GM21576 (cell line): ENCODE data around the gene AIMP1.
"Not testable (repeated sequence)": the region's sequence is repeated elsewhere in the genome, so short reads cannot be mapped to it uniquely, and the experiment has no call there.

Experiments used
- ATAC-seq: cut with Tn5 transposase; IDR thresholded peaks from one replicate; pipeline ENCODE4 v1.9.1; 2021; ENCODE audit warnings: mild to moderate bottlenecking, moderate library complexity; ENCODE audit not compliant: unreplicated experiment

The AIMP1 gene

DNA sequence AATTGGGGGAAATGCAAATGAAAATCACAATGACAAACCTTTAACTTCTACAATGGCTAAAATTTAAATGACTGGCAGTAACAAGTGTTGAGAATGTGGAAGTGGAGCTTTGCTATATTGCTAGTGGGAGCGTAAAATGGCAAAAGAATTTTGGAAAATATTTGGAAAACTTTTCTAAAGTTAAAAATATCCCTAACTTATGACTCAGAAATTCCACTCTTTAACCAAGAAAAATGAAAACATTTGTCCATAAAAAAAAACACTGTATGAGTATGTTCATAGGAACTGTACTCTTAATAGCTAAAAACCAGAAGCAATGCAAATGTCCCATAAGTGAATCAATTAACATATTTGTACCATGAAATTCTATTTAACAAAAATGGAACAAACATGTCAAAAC is 4.0 kb upstream of the AIMP1 start:
- no peak for ATAC-seq

DNA sequence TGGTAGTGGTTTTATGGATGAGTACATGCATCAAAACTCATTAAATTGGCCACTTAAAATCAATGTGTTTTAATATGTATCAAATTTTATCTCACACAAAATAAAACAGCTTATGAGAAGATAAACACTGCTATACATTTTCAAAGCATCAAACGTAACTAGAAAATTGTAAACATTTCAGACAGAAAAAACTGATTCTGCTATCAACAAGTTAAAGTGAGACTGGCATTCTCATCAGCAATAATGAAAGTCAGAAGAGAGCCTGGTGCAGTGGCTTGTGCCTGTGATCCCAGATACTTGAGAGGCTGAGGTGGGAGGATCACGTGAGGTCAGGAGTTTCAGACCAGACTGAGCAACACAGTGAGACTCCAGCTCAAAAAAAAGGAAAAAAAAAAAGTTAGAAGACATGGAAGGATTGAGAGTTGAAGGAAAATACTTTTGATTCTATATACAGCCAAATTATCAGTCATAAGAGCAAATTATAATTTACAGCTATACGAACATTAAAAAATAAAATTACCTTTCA is 3.3 kb upstream of the AIMP1 start:
- no peak for ATAC-seq

DNA sequence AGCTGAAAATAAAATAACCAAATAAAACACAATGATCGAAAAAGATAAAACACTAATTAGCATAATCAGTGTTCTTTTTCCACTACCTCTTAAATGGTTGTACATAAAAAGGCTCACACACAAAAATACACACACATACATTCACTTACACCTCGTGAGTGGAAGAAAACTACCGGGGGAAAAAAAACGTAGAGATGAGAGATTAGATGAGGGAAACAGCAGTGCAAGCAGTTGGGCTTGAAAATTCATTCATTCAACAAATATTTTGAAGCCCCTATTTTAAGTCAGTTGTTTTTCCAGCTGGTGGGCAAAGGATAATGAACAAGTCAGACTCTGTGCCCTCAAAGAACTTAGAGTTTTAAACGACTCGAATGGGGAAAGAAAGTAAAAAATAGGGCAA is 1.4 kb upstream of the AIMP1 start:
- ATAC-seq = no peak

DNA sequence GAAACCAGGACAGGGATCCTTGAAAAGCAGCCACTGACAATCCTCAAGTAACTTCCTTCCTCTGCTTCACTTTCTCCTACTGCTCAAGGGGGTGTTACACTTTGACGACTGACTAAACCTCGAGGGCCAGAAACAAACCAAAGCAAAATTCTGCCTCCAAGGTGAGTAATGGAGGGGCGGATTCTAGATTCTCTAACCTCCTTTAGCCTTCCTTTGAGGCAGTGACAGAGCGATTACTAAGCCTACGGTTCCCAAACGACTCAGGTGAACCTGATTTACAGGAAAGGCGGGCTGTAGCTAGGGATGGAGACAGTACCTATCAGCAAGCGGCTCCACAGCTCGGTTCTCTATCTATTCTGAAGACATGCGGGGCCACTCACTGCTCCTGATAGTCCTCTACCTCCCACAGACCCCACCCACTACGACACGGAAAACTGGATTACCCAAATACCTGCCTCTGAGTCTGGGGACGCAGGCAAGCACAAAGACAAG is 828 bp upstream of the AIMP1 start:
- ATAC-seq = peak; percentile 21

DNA sequence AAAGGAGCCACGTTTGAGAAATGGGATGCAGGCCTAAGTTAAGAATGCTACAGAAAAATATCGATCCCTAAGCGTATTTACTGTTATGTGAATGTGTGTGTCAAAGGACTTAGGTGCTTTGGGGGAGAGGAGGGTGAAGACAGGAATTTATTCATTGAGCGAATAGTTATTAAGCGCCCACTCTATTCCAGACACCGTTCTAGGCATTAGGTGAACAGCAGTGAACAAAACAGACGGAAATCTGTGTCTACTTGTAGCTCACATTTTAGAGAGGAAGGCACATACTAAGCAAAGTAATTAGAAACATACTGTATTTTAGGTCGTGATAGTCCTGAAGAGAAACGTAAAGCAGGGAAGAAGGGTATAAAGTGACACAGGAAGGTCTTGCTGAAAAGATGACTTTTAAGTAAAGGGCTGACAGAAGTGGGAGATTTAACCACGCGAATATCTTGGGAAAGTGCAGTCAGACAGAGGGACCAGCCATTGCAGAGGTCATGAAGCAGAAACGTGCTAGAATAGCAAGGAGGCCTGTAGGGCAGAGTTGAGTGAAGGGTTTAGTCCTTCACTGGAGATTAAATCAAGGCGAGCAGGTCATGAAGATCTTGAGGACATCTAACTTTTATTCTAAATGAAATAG is 541 bp downstream of the AIMP1 start:
- no peak for ATAC-seq

DNA sequence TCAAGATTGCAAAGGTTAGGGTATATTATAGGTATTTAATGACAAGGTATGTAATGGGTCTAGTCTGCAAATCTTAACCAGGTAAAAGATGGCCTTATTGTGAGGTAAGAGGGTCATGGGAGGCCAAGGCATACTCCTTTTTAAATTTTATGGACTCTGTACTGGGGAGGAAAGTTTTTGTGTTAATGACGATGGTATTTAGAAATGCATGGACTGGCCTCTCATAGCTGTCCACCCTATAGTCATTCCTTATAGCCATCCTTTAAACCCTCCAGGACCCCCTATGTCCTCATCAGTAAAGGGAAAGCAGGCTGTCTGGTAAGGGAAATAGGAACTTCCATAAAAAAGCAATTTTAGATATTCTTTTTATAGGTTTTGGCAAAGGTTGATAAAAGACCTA is 1.5 kb downstream of the AIMP1 start:
- no peak for ATAC-seq

DNA sequence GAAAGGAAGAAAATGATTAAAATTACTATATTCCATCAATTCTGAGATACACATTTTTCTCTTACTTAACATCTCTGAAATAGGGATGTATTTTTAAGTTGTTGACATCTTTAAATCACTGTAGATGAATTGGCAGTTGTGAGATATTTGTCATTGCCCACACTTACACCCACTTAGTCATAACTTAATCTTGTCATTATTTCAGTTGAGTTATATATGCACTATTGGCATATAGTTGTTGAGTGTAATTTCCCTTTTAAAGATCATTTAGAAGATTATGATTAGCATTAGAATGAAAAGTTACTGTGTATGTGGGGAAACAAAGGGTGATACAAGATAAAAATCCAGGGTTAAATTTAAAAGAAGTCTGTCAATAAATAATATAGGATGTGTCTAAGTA is 2.2 kb downstream of the AIMP1 start:
- no peak for ATAC-seq

DNA sequence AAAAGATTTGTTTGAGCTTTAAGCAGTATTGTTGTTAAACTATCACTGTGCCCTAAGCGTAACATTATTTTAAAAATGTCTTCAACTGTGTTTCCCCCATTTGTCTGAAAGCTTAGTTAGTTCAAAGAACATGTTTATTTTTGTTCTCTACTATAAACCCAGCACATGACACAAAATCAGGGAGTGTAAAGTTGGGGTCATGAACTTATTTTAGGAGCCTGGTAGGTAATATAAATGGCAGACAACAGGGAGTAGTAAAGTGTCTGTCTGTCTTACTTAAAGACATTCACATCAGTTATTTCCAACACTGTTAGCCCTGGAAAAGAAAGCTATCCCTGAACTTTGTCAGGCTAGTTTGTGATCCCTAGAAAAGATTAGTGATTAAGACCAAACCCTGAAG is 3.9 kb downstream of the AIMP1 start:
- no peak for ATAC-seq

DNA sequence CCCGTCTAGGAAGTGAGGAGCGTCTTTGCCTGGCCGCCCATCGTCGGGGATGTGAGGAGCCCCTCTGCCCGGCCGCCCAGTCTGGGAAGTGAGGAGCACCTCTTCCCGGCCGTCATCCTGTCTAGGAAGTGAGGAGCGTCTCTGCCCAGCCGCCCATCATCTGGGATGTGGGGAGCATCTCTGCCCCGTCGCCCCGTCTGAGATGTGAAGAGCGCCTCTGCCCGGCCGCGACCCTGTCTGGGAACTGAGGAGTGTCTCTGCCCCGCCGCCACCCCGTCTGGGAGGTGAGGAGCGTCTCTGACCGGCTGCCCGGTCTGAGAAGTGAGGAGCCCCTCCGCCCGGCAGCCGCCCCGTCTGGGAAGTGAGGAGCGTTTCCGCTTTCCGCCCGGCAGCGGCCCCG is 4.8 kb downstream of the AIMP1 start:
- ATAC-seq = not testable (repeated sequence)

DNA sequence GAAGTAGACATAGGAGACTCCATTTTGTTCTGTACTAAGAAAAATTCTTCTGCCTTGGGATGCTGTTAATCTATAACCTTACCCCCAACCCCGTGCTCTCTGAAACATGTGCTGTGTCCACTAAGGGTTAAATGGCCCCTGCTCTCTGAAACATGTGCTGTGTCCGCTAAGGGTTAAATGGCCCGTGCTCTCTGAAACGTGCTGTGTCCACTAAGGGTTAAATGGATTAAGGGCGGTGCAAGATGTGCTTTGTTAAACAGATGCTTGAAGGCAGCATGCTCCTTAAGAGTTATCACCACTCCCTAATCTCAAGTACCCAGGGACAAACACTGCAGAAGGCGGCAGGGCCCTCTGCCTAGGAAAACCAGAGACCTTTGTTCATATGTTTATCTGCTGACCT is 5.5 kb downstream of the AIMP1 start:
- ATAC-seq = not testable (repeated sequence)

DNA sequence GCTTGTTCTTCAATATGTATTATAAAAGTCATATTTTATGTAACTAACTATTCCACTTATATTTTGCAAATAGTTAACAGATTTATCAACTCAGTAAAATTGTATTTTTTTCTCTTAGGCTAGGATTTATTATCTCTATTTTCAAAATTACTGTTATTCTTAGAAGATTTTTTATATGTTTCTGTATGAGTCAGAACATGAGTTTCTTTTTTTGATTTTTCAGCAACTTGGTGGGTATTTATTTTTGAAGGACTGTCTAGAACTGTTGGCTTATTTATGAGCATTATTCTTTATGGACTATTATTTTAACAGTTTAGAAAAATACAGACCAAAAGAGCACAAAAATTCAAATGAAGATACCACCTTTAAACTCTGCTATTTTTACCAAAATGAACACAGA is 6.8 kb downstream of the AIMP1 start:
- ATAC-seq = no peak

DNA sequence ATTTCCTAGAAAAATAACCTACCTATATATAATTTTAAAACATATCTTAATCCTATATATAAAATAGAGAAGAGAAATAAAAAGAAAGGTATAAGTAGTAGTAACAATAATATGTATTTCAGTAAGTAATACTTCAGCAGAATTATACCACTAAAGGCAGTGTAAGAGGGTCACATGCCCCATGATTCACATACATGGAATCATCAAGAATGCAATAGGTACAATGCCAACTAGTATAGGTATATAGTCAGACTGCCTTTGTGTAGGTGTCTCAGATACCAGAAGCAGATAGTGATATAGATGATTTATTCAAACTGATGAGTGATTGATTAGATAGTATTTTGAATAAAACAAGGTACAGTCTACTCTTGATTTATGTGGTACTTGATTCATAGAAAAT is 9.4 kb downstream of the AIMP1 start:
- ATAC-seq = no peak

DNA sequence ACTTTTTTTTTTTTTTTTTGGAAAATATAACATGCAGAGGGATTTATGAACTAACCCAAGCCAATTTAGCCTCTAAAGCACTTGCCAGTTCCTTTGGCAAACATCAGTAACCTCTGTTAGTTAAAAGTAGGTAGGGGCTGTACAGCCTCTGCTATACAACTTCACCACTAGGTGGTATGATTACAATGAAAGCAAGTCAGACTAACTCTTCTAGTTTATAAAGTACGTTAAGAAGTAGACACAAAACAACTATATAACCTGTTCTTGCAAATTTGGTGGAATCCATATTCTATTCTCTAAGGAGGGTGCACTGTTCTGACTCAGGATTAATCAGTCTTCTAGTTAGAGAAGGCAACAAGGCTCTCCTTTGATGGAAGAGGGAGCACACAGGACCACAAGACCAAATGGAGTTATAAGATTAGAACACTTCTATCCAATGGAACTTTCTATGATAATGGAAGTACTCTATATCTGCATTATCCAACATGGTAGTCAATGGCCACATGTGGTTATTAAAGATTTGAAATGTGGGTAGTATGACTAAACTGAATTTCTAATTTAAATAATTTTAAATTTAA is 12.8 kb downstream of the AIMP1 start:
- peak; percentile 91 for ATAC-seq

DNA sequence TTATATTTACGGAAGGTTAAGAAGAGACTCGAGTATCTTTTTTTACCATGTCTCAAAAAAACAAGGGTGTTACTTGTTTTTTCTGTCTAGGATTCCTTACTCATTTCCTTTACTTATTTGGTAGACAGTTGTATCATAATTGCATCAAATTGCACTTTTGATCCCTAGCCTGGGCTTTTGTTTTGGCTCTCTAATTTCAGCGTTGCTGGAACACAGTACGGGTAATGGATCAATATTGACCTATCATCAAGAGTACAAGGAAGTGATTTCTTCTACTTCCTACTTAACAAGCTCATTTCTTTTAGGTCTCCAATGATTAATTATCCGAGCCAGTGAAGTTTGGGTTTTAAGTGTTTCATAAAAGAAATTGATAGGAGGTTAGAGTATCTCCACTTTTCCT is 16.8 kb downstream of the AIMP1 start:
- no peak for ATAC-seq

DNA sequence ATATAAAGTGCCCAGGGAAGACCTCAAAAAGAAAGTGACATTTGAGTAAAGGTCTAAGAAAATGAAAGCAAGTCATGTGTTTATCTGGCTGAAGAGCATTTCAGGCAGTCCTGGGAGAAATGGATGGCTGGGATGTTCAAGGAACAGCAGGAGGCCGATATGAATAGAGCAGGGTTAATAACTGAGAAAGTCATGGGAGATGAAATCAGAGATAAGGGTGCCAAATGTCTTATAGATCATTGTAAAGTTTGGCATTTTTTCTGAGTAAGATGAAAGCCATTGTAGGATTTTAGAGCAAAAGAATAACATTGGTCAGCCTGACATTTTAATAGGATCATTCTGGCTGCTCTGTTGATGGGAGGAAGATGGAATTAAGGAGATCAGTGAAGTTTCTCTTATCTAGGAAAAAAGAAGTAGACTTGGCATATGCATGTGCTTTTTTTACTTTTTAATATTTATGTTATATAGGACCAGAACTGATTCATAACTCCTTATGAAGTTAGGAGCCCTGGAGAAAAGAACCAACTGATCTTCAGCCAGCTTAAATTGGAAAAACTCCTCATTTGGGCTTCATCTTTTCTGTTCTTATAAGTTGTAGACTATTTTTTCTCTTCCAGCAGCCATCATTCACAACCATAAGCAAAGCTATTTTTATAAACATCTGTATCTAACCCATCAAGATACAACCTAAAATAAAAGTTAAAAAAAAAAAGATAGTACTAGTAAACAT is 18.6 kb downstream of the AIMP1 start:
- no peak for ATAC-seq

DNA sequence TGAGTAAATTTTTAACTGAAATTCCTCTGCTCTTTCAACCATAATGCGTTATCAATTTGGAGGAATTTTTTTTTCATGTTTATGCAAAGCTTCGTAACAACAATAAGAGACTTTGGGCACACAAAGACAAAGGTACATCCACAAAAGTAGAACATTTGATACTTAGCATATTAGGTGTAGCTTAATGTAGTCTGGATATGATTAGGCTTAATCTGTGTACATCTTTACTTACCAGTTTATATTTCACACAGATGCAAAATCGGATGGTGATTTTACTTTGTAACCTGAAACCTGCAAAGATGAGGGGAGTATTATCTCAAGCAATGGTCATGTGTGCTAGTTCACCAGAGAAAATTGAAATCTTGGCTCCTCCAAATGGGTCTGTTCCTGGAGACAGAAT is 20.3 kb downstream of the AIMP1 start:
- ATAC-seq = no peak

DNA sequence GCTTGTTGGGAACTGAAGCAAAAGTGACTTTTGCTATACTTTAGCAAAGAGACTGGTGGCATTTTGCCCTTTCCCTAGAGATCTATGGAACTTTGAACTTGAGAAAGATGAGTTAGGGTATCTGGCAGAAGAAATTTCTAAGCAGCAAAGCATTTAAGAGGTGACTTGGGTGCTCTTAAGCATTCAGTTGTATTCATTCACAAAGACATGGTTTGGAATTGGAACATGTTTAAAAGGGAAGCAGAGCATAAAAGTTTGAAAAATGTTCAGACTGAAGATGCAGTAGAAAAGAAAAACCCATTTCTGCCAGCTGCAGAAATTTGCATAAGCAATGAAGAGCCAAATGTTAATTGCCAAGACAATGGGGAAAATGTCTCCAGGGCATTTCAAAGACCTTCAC is 21.6 kb downstream of the AIMP1 start:
- no peak for ATAC-seq

DNA sequence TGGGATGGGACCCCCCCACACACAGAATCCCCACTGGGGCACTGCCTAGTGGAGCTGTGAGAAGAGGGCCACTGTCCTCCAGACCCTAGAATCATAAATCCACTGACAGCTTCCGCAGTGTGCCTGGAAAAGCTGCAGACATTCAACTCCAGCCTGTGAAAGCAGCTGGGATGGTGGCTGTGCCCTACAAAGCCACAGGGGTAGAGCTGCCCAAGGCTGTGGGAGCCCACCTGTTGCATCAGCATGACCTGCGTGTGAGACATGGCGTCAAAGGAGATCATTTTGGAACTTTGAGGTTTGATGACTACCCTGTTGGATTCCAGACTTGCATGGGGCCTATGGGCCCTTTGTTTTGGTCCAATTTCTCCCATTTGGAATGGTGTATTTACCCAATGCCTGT is 22.3 kb downstream of the AIMP1 start:
- no peak for ATAC-seq

DNA sequence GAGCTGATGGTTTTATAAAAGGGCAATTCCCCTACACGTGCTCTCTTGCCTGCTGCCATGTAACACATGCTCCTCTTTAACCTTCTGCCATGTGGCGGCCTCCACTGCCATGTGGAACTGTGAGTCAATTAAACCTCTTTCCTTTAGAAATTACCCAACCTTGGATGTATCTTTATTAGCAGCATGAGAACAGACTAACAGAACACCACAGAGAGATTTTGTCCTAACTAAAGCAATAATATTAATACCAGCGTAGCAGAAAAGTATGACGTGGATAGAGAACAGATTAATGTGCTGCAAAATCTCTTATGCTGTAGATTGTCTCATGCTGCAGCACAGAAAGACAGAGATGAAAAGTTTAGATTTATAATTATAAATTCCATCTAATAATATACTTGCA is 23.1 kb downstream of the AIMP1 start:
- ATAC-seq = no peak

DNA sequence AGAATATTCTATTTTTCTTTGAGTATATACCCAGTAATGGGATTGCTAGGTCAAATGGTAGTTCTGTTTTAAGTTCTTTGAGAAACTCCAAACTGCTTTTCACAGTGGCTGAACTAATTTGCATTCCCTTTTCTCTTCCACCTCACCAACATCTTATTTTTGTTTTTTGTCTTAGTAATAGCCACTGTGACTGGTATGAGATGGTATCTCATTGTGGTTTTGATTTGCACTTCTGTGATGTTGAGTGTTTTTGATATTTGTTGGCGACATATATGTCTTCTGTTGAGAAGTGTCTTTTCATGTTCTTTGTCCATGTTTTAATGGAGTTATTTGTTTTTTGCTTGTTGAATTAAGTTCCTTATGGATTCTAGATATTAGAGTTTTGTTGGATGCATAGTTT is 24.4 kb downstream of the AIMP1 start:
- no peak for ATAC-seq

DNA sequence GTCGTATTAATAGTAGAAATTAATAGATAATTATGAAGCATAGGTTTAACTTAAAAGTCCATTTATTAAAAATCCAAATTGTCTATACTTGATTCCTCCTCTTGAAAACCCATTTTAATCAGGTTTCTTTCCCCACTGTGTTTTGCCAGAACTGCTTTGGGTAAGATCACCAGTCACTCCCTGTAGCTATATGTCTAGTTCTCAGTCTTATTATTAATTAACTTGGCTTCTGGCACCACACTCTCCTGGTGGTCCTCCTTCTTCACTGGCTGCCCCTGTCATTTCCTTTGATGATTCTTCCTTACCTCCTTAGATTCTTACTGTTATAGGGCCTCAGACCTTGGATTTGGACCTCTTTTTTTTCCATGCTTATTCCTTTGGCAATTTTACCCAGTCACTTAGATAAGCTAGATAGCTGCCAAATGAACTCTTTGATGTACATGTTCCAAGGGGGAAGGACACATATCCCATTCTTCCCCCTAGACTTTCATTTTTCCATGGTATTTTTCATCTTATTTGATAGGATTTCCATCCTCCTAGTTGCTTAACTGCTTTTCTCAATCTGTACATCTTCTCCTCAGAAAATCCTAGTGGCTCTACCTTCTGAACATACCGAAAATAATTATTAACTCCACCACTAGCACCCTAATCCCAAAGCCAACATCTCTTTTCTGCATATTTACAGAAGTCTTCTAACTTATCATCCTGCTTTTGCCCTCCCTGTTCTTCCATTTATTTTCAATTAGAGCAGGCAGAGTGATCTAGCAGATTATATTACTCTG is 27.7 kb downstream of the AIMP1 start:
- no peak for ATAC-seq

DNA sequence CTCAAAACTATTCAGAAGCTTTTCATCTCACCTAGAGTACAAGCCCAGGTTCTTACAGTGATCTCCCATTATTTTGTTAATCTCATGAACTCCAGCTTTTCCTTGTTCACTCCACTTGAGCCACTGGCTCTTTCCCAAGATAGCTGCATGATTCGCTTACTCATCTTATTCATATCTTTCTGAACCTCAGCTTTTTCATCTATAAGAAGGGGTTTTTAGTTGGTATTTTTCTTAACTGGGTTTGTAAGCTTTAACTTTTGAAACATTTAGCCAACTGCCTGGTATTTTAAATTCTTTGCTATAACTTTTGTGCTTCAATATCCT is 28.3 kb downstream of the AIMP1 start:
- no peak for ATAC-seq
